Measurements from ENCODE around the gene CORO2A.
A peak's percentile ranks its signal among the peaks of the same experiment; 100 is the strongest.

CORO2A gene

GRCh38 chr9:98192503-98193335 lies at the start of gene CORO2A:
TSS of gene CORO2A (minus strand) at chr9:98192637. CDS start at chr9:98157660, 34,977 bp downstream.
- no peaks in the 10 kb centered on the region for H3K27me3 Mint-ChIP-seq
- H3K36me3 Mint-ChIP-seq, result no peaks in the 10 kb centered on the region
- peaks cover 35% of the 10 kb centered on the region for H3K4me1 Mint-ChIP-seq (ENCODE audit: low read depth)
- peak within 1 kb of the TSS; percentile 66 for H3K27ac Mint-ChIP-seq
- H3K4me3 Mint-ChIP-seq, result peak within 1 kb of the TSS; percentile 88
- H3K9me3 Mint-ChIP-seq (ENCODE audit: low read depth), result no peaks in the 10 kb centered on the region

GRCh38 chr9:98241357-98242300 lies 49.2 kb upstream of the CORO2A start:
- Mint-ChIP-seq H3K9me3 (ENCODE audit: low read depth) (no peaks in the 10 kb centered on the region), H3K4me1 (ENCODE audit: low read depth) (no peaks in the 10 kb centered on the region), H3K4me3 (no peak overlapping the region), H3K27me3 (no peaks in the 10 kb centered on the region), H3K36me3 (peaks cover 3% of the 10 kb centered on the region), H3K27ac (no peak overlapping the region)

GRCh38 chr9:98240475-98240874 lies 48.0 kb upstream of the CORO2A start:
- Mint-ChIP-seq H3K9me3 (ENCODE audit: low read depth) (no peaks in the 10 kb centered on the region), H3K4me1 (ENCODE audit: low read depth) (no peaks in the 10 kb centered on the region), H3K27ac (no peak overlapping the region), H3K36me3 (peaks cover 3% of the 10 kb centered on the region), H3K27me3 (no peaks in the 10 kb centered on the region), H3K4me3 (no peak overlapping the region)

DNA sequence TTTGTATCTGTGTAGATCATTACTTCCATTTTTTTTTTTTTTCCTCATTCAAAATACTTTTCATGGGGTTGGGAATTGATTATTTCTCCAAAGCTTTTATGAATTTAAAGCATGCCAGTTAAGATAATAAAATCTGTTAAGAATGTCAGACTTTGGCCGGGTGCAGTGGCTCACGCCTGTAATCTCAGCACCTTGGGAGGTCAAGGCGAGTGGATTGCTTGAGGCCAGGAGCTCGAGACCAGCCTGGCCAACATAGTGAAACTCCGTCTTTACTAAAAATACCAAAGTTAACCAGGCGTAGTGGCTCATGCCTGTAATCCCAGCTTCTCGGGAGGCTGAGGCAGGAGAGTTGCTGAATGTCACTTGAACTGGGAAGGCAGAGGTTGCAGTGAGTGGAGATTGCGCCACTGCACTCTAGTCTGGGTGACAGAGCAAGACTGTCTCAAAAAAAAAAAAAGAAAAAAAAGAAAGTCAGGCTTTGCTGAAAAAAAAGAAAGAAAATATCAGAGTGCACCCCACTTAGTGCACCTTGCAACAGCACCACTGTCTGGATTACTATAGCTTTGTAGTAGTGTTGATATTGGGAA lies 44.6 kb upstream of the CORO2A start:
- Mint-ChIP-seq H3K36me3 (peaks cover 3% of the 10 kb centered on the region), H3K4me1 (ENCODE audit: low read depth) (no peaks in the 10 kb centered on the region), H3K27ac (no peak overlapping the region), H3K9me3 (ENCODE audit: low read depth) (no peaks in the 10 kb centered on the region), H3K4me3 (no peak overlapping the region), H3K27me3 (no peaks in the 10 kb centered on the region)

DNA sequence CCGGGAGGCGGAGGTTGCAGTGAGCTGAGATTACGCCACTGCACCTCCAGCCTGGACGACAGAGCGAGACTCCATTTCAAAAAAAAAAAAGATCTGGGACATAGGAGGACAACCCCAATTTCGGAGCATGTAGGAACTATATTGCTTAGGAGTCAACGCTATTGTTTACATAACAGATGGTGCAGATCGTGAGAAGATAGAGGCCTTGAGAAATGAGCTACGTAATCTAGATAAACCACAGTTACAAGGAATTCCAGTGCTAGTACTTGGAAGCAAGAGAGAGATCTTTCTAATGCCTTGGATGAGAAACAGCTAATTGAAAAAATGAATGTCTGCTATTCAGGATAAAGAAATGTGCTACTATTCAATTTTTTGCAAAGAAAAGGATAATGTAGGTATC lies 42.7 kb upstream of the CORO2A start:
- H3K27me3 Mint-ChIP-seq, result no peaks in the 10 kb centered on the region
- H3K4me3 Mint-ChIP-seq, result no peak overlapping the region
- H3K36me3 Mint-ChIP-seq, result no peaks in the 10 kb centered on the region
- H3K4me1 Mint-ChIP-seq (ENCODE audit: low read depth), result no peaks in the 10 kb centered on the region
- H3K27ac Mint-ChIP-seq, result no peak overlapping the region
- H3K9me3 Mint-ChIP-seq (ENCODE audit: low read depth), result no peaks in the 10 kb centered on the region

DNA sequence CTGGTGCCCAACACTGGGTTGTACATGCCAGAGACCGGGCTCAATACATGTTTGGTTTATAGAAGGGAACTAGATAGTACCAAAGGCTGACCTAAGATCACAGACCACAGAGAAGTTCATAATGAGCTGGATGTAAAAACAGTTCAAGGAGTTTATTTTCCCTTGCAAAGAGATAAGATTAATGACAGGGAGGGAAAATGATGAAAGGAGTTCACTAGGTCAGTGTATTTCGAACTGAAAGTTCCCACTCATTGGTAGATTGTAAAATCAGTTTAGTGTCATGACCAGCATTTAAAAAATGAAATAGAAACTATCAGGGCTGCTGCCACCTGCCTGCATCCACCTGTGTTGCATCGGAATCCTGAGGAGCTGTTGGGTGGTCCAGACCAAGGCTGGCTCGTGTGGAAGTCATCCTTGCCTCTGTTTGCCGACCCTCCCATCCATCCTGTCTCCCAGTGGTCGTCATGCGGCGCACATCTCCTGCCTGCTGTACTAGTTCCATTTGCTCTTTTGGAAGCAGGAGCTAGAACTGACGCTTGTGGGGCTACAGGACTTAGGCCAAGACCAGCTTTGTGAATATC lies 41.9 kb upstream of the CORO2A start:
- Mint-ChIP-seq H3K27ac (no peak overlapping the region), H3K36me3 (no peaks in the 10 kb centered on the region), H3K4me1 (ENCODE audit: low read depth) (no peaks in the 10 kb centered on the region), H3K4me3 (no peak overlapping the region), H3K27me3 (no peaks in the 10 kb centered on the region), H3K9me3 (ENCODE audit: low read depth) (no peaks in the 10 kb centered on the region)

DNA sequence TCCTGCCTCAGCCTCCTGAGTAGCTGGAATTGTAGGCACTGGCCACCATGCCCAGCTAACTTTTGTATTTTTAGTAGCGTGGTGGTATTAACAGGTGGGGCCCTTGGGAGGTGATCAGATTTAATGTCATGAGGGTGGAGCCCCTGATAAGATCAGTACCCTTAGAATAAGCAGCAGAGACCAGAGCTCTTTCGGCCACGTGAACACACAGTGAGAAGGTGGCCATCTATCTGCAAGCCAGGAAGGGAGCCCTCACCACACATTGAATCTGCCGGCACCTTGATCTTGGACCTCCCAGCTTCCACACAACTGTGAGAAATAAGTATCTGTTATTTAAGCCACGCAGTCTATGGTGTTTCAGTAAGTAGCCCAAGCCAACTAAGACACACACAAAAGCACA lies 40.5 kb upstream of the CORO2A start:
- Mint-ChIP-seq H3K4me1 (ENCODE audit: low read depth) (no peaks in the 10 kb centered on the region), H3K4me3 (no peak overlapping the region), H3K36me3 (peaks cover 4% of the 10 kb centered on the region), H3K27me3 (no peaks in the 10 kb centered on the region), H3K9me3 (ENCODE audit: low read depth) (no peaks in the 10 kb centered on the region), H3K27ac (no peak overlapping the region)

DNA sequence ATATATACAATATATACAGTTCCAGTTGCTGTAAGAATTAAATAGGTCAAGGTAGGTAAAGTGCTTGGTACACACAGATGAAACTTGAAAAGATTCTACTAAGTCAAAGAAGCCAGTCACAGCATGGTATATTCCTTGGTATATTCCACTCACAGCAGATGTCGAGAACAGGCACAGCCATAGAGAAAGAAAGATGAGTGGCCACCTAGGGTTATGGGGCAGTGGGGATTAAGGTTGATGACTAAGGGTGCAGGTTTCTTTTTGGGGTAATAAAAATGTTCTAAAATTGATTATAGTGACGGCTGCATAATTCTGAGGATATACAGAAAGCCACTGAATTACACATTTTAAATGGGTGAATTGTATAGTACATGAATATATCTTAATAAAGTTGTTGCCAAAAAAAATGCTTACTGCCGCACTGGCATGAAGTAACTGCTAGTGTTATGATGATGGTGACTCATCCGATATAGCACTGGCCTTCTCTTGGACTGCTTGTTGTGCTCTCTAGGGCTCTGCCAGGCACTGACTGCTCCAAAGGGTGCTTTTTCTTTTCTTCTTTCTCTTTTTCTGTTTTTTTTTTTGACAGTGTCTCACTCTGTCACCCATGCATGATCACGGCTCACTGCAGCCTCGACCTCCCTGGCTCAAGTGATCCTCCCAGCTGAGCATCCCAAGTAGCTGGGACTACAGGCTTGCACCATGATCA lies 39.5 kb upstream of the CORO2A start:
- Mint-ChIP-seq H3K4me1 (ENCODE audit: low read depth) (no peaks in the 10 kb centered on the region), H3K27me3 (no peaks in the 10 kb centered on the region), H3K4me3 (no peak overlapping the region), H3K9me3 (ENCODE audit: low read depth) (no peaks in the 10 kb centered on the region), H3K36me3 (peaks cover 6% of the 10 kb centered on the region), H3K27ac (no peak overlapping the region)

DNA sequence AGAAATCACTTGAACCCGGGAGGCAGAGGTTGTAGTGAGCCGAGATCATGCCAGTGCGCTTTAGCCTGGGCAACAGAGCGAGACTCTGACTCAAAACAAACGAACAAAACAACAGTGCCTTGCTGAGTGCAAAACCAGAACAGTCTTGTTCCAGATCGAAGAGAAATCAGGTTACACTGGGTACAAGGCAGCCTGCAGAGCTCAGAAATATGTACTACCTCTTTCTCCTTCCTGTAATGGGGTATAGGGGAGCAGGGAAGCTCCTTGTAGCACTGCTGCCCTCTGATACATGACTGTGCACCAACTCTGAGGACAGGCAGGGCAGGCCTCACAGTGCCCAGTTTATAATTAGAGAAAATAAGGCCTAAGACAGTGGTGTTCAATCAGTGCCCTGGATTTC lies 38.4 kb upstream of the CORO2A start:
- H3K36me3 Mint-ChIP-seq, result peaks cover 9% of the 10 kb centered on the region
- H3K4me1 Mint-ChIP-seq (ENCODE audit: low read depth), result no peaks in the 10 kb centered on the region
- no peaks in the 10 kb centered on the region for H3K27me3 Mint-ChIP-seq
- no peaks in the 10 kb centered on the region for H3K9me3 Mint-ChIP-seq (ENCODE audit: low read depth)
- no peak overlapping the region for H3K4me3 Mint-ChIP-seq
- H3K27ac Mint-ChIP-seq, result no peak overlapping the region

- Mint-ChIP-seq H3K4me1 (ENCODE audit: low read depth) (no peaks in the 10 kb centered on the region), H3K9me3 (ENCODE audit: low read depth) (no peaks in the 10 kb centered on the region), H3K4me3 (no peak overlapping the region), H3K27ac (no peak overlapping the region), H3K36me3 (peaks cover 9% of the 10 kb centered on the region), H3K27me3 (no peaks in the 10 kb centered on the region)
Observed at GRCh38 chr9:98230304-98230703, 37.9 kb upstream of the CORO2A start.

GRCh38 chr9:98229620-98230019 lies 37.2 kb upstream of the CORO2A start:
- Mint-ChIP-seq H3K27me3 (no peaks in the 10 kb centered on the region), H3K4me1 (ENCODE audit: low read depth) (no peaks in the 10 kb centered on the region), H3K9me3 (ENCODE audit: low read depth) (no peaks in the 10 kb centered on the region), H3K27ac (no peak overlapping the region), H3K36me3 (peaks cover 9% of the 10 kb centered on the region), H3K4me3 (no peak overlapping the region)

GRCh38 chr9:98229090-98229395 lies 36.6 kb upstream of the CORO2A start:
- Mint-ChIP-seq H3K36me3 (peaks cover 9% of the 10 kb centered on the region), H3K4me3 (no peak overlapping the region), H3K9me3 (ENCODE audit: low read depth) (no peaks in the 10 kb centered on the region), H3K27me3 (no peaks in the 10 kb centered on the region), H3K27ac (no peak overlapping the region), H3K4me1 (ENCODE audit: low read depth) (no peaks in the 10 kb centered on the region)

DNA sequence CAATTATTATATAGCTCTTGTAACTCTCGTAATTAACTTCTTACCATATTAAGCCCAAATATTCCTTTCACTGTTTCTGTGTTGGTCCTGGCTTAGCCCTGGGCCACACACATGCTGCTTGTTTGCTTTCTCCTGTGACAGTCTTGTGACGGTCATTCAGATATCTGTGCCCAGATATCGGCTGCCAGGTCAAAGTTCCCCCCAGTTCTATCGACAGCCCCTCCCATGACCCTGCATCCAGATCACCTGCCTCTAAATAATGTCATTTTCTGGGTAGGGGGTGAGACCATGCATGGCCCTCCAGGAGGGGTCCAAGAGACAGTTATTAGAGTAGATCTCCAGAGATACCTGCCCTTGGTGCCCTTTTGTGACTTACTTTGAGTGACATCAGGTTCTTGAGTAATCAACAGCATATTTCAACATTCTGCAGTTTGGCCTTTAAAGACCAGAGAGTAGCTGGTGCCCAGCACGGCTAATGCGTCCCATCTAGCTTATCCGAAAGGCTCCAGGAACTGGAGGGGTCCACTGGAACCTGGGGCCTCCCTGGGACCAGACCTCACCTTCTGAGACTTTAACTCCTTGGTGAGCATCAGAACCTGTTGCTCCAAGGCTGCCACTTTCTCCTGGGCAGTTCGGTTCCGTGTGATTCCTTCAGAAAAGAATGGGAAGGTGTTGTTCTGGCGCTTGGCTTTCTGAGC lies 36.1 kb upstream of the CORO2A start:
- Mint-ChIP-seq H3K27ac (no peak overlapping the region), H3K36me3 (peaks cover 9% of the 10 kb centered on the region), H3K9me3 (ENCODE audit: low read depth) (no peaks in the 10 kb centered on the region), H3K27me3 (no peaks in the 10 kb centered on the region), H3K4me3 (no peak overlapping the region), H3K4me1 (ENCODE audit: low read depth) (no peaks in the 10 kb centered on the region)

- H3K9me3 Mint-ChIP-seq (ENCODE audit: low read depth), result no peaks in the 10 kb centered on the region
- peaks cover 9% of the 10 kb centered on the region for H3K36me3 Mint-ChIP-seq
- no peak overlapping the region for H3K4me3 Mint-ChIP-seq
- H3K27me3 Mint-ChIP-seq, result no peaks in the 10 kb centered on the region
- no peak overlapping the region for H3K27ac Mint-ChIP-seq
- no peaks in the 10 kb centered on the region for H3K4me1 Mint-ChIP-seq (ENCODE audit: low read depth)
Observed at GRCh38 chr9:98227883-98228282, 35.4 kb upstream of the CORO2A start.

Measured in activated naive CD8-positive, alpha-beta T cell (primary cell).